ENCODE data around the gene OBP2B. TPM values are rescaled to one million over a fixed set of nuclear protein-coding genes. Genes with fewer than 3 reads are reported as not detected.

The OBP2B gene
- total and polyA plus RNA-seq, 2 experiments from 2014 or later: not detected

DNA sequence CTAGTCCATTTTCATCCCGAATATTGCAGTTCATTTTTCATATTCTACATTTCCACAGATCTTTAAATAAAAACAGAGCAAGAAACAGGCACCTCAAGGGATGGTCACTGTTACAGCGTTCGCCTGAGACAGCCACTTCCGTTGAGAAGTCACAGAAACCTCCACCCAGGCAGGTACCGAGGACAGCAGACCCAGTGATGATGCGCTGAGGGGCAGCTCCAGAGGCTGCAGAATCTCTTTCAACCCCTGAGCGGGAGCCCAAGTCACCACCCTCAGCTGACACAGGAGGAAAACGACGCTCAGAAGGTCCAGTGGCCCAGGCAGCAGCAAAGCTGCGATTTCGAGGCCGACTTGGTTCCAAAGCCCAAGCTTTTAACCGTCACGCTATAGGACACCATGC, 33.2 kb upstream of the OBP2B start:
- H3K79me2 ChIP-seq (ENCODE audit: insufficient read depth): no peaks in the 10 kb centered on the region
- H4K20me1 ChIP-seq (ENCODE audit: insufficient read depth): no peaks in the 10 kb centered on the region
- H3K9me3 ChIP-seq (ENCODE audit: low read depth): no peaks in the 10 kb centered on the region
- TF ChIP-seq EZH2phosphoT487 (IDR thresholded peaks at IDR 0.05; ENCODE audit: insufficient read depth, low read depth) (no peak), EZH2 (IDR thresholded peaks at IDR 0.05; ENCODE audit: insufficient read depth, poor library complexity, severe bottlenecking) (no peak)
- 66 to 69% methylated on average over 14 of the region's 14 CpGs for WGBS, 2 experiments (ENCODE audit: low coverage in 1 of 2, low lambda C conversion rate in 2 of 2, missing lambda C conversion rate in 2 of 2)
- H3K4me1 ChIP-seq (ENCODE audit: insufficient read depth): no peaks in the 10 kb centered on the region
- H3K27ac ChIP-seq: no peak overlapping the region
- H3K4me3 ChIP-seq: no peak overlapping the region
- no peaks in the 10 kb centered on the region for H3K36me3 ChIP-seq (ENCODE audit: low read depth)
- H3F3A ChIP-seq (ENCODE audit: insufficient read depth): 0 out of 2 replicates have a peak, but pooled peaks cover 5% of the 10 kb centered on the region
- in situ Hi-C loops (cut with MboI): no loop called here
- no peak overlapping the region for H2AFZ ChIP-seq
- no peak overlapping the region for H3K4me2 ChIP-seq (ENCODE audit: unreplicated experiment)
- no peak for DNase-seq
- peaks cover 42% of the 10 kb centered on the region for H3K27me3 ChIP-seq (replicated peaks; ENCODE audit: insufficient read depth)
- no peak overlapping the region for H3K9ac ChIP-seq
- no peaks in the 10 kb centered on the region for H3K9me2 ChIP-seq (ENCODE audit: insufficient read depth)

DNA sequence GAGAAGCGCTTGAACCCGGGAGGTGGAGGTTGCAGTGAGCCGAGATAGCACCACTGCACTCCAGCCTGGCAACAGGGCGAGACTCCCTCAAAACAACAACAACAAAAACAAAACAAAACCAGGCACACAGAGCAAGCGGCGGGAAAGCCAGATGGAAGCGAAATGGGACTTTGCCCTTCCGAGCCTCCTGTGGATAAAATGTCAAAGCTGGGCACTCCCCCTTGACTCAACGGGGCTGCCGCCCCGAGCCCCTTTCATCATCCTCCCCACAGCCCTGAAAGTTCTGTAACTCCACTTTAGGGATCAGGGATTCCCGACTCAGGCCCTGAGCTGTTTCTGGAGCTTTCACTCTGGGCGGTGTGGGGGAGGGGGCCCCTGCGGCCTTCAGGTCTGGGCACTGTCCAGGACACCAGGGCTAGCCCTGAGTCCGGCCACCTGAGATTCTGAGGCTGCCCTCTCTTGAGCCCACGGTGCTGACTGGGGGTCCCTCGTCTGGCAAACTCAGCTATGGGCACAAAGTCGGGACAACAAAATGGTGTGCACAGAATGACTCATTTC, 30.6 kb upstream of the OBP2B start:
- WGBS, 2 experiments (ENCODE audit: low coverage in 1 of 2, low lambda C conversion rate in 2 of 2, missing lambda C conversion rate in 2 of 2): 82 to 86% methylated on average over 18 of the region's 18 CpGs
- H3K4me2 ChIP-seq (ENCODE audit: unreplicated experiment): no peak overlapping the region

GRCh38 chr9:133238851-133239532, 29.9 kb upstream of the OBP2B start:
- Histone ChIP-seq H3K9me2 (ENCODE audit: insufficient read depth) (no peaks in the 10 kb centered on the region), H3K4me1 (ENCODE audit: insufficient read depth) (no peaks in the 10 kb centered on the region), H3K9me3 (ENCODE audit: low read depth) (no peaks in the 10 kb centered on the region), H3F3A (ENCODE audit: insufficient read depth) (0 out of 2 replicates have a peak, but pooled peaks cover 5% of the 10 kb centered on the region), H3K4me2 (ENCODE audit: unreplicated experiment) (peak overlapping the region; percentile 66), H3K27ac (no peak overlapping the region), H3K79me2 (ENCODE audit: insufficient read depth) (no peaks in the 10 kb centered on the region), H3K9ac (peak overlapping the region; percentile 42), H3K36me3 (ENCODE audit: low read depth) (no peaks in the 10 kb centered on the region), H3K27me3 (replicated peaks; ENCODE audit: insufficient read depth) (peaks cover 12% of the 10 kb centered on the region), H3K4me3 (peak overlapping the region; percentile 62), H4K20me1 (ENCODE audit: insufficient read depth) (no peaks in the 10 kb centered on the region), H2AFZ (peak overlapping the region; percentile 82)
- TF ChIP-seq EZH2phosphoT487 (IDR thresholded peaks at IDR 0.05; ENCODE audit: insufficient read depth, low read depth) (no peak), EZH2 (IDR thresholded peaks at IDR 0.05; ENCODE audit: insufficient read depth, poor library complexity, severe bottlenecking) (no peak)
- peak; percentile 78 for DNase-seq
- WGBS, 2 experiments (ENCODE audit: low coverage in 1 of 2, low lambda C conversion rate in 2 of 2, missing lambda C conversion rate in 2 of 2): 9 to 12% methylated on average over 25 to 26 of the region's 26 CpGs
- in situ Hi-C loops (cut with MboI): no loop called here

More for the DNA sequence above, 30.6 kb upstream of the OBP2B start:
- no peak for DNase-seq
- no peak for TF ChIP-seq EZH2 (IDR thresholded peaks at IDR 0.05; ENCODE audit: insufficient read depth, poor library complexity, severe bottlenecking)
- no peak for TF ChIP-seq EZH2phosphoT487 (IDR thresholded peaks at IDR 0.05; ENCODE audit: insufficient read depth, low read depth)
- Histone ChIP-seq H3K9me3 (ENCODE audit: low read depth) (no peaks in the 10 kb centered on the region), H3K4me1 (ENCODE audit: insufficient read depth) (no peaks in the 10 kb centered on the region), H2AFZ (peak overlapping the region; percentile 82), H3K79me2 (ENCODE audit: insufficient read depth) (no peaks in the 10 kb centered on the region), H4K20me1 (ENCODE audit: insufficient read depth) (no peaks in the 10 kb centered on the region), H3K27me3 (replicated peaks; ENCODE audit: insufficient read depth) (peaks cover 18% of the 10 kb centered on the region), H3K4me3 (no peak overlapping the region), H3K9me2 (ENCODE audit: insufficient read depth) (no peaks in the 10 kb centered on the region), H3K9ac (no peak overlapping the region), H3K36me3 (ENCODE audit: low read depth) (no peaks in the 10 kb centered on the region), H3F3A (ENCODE audit: insufficient read depth) (0 out of 2 replicates have a peak, but pooled peaks cover 5% of the 10 kb centered on the region), H3K27ac (no peak overlapping the region)
- in situ Hi-C loops (cut with MboI): no loop called here

DNA sequence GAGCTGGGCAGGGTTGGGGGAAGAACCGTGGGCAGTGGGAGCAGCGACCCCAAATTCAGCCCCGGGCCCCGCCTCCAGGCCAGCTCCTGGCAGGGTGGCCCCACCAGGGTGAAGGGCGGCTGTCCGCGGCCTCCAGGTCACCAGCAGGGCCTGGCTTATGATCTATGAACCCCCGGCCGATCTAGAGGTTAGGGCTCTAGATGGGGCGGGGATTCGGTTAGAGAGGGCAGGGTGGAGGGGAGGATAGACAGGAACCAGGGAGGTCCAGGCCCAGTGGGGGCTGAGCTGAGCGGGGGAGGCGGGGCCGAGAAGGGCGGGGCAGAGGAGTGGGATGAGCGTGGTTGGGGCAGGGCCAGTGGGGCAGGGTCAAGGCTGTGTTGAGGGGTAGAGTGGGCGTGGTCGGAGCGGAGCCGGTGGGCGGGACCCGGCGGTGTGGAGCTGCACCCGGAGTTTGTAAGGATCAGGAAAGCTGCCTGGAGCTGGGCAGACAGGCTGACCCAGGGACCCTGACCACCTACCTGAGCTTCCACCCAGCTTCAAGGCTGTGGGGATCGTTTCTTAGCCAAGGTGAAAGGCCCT, 29.3 kb upstream of the OBP2B start:
- in situ Hi-C loops (cut with MboI): no loop called here
- no peak for TF ChIP-seq EZH2phosphoT487 (IDR thresholded peaks at IDR 0.05; ENCODE audit: insufficient read depth, low read depth)
- TF ChIP-seq EZH2 (IDR thresholded peaks at IDR 0.05; ENCODE audit: insufficient read depth, poor library complexity, severe bottlenecking): no peak

More for the DNA sequence above, 29.3 kb upstream of the OBP2B start:
- Histone ChIP-seq H3K27ac (no peak overlapping the region), H3K27me3 (replicated peaks; ENCODE audit: insufficient read depth) (peaks cover 5% of the 10 kb centered on the region), H3F3A (ENCODE audit: insufficient read depth) (0 out of 2 replicates have a peak, but pooled peaks cover 5% of the 10 kb centered on the region), H4K20me1 (ENCODE audit: insufficient read depth) (no peaks in the 10 kb centered on the region), H3K79me2 (ENCODE audit: insufficient read depth) (no peaks in the 10 kb centered on the region), H3K4me2 (ENCODE audit: unreplicated experiment) (peak overlapping the region; percentile 66), H3K4me1 (ENCODE audit: insufficient read depth) (no peaks in the 10 kb centered on the region), H3K9ac (peak overlapping the region; percentile 42), H3K9me3 (ENCODE audit: low read depth) (no peaks in the 10 kb centered on the region), H2AFZ (peak overlapping the region; percentile 82), H3K9me2 (ENCODE audit: insufficient read depth) (no peaks in the 10 kb centered on the region), H3K4me3 (peak overlapping the region; percentile 62), H3K36me3 (ENCODE audit: low read depth) (no peaks in the 10 kb centered on the region)
- WGBS, 2 experiments (ENCODE audit: low coverage in 1 of 2, low lambda C conversion rate in 2 of 2, missing lambda C conversion rate in 2 of 2): 8 to 9% methylated on average over 13 to 25 of the region's 25 CpGs
- DNase-seq: peak; percentile 54

Data from GM23248 (cell line).